Measurements from ENCODE around the gene KLHL29. TPM values are rescaled to one million over a fixed set of nuclear protein-coding genes. Genes with fewer than 3 reads are reported as not detected.

Gene KLHL29
- total RNA-seq, 1 donor from 2014 or later: 15.1 TPM

DNA sequence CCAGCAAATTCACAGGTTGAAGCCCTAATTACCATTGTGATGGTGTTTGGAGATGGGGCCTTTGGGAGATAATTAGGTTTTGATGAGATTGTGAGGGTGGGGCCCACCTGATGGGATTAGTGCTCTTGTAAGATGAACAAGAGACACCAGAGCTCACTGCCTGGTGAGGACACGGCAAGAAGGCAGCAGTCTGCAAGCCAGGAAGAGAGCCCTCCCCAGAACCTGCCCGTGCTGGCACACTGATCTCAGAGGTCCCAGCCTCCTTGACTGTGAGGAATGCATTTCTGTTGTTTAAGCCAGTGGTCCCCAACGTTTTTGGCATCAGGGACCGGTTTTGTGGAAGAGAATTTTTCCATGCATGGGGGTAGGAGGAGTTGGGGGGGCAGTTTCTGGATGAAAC, 240.7 kb downstream of the KLHL29 start:
- DNase-seq (no peak), ATAC-seq (no peak)
- H3K4me3 ChIP-seq: no peak overlapping the region
- no peaks in the 10 kb centered on the region for H3K27me3 ChIP-seq
- no peaks in the 10 kb centered on the region for H3K9me3 ChIP-seq
- peaks cover 5% of the 10 kb centered on the region for H3K4me1 ChIP-seq
- H3K36me3 ChIP-seq: no peaks in the 10 kb centered on the region
- intact Hi-C loops (cut with DNase I): no loop called here
- no peak overlapping the region for H3K27ac ChIP-seq
- TF ChIP-seq, protein P1, sequence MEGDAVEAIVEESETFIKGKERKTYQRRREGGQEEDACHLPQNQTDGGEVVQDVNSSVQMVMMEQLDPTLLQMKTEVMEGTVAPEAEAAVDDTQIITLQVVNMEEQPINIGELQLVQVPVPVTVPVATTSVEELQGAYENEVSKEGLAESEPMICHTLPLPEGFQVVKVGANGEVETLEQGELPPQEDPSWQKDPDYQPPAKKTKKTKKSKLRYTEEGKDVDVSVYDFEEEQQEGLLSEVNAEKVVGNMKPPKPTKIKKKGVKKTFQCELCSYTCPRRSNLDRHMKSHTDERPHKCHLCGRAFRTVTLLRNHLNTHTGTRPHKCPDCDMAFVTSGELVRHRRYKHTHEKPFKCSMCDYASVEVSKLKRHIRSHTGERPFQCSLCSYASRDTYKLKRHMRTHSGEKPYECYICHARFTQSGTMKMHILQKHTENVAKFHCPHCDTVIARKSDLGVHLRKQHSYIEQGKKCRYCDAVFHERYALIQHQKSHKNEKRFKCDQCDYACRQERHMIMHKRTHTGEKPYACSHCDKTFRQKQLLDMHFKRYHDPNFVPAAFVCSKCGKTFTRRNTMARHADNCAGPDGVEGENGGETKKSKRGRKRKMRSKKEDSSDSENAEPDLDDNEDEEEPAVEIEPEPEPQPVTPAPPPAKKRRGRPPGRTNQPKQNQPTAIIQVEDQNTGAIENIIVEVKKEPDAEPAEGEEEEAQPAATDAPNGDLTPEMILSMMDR (IDR thresholded peaks at IDR 0.05): no peak

DNA sequence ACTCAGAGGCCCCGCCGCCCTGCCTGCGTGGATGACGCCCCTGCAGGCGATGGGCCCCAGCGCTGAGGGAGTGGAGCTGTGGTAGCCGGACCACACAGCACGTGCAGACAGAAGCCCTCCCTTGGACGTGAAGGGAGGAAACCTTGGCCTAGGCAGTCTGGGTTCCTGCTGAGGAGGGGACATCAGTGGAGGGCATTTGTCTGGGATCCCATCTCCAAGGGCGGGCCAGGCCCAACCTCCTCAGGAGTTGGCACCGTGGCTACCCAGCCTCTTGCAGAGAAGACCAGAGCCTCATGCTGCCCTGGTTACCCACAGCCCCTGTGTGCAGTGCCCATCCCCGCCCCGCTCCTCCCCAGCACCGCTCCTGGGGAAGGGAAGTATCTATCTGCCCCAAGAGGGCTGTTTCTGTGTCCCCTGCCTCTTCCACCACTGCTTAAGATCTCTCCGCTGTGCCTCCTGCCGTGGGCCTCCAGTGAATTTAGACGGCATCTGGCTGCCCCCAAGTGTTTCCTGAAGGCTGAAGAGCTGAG, 241.8 kb downstream of the KLHL29 start:
- TF ChIP-seq, protein P1 (IDR thresholded peaks at IDR 0.05): no peak
- no peak overlapping the region for H3K27ac ChIP-seq
- intact Hi-C loops (cut with DNase I): no loop called here
- no peak for DNase-seq
- no peaks in the 10 kb centered on the region for H3K36me3 ChIP-seq
- no peaks in the 10 kb centered on the region for H3K4me1 ChIP-seq
- H3K27me3 ChIP-seq: no peaks in the 10 kb centered on the region
- no peak for ATAC-seq
- no peak overlapping the region for H3K4me3 ChIP-seq
- H3K9me3 ChIP-seq: no peaks in the 10 kb centered on the region

DNA sequence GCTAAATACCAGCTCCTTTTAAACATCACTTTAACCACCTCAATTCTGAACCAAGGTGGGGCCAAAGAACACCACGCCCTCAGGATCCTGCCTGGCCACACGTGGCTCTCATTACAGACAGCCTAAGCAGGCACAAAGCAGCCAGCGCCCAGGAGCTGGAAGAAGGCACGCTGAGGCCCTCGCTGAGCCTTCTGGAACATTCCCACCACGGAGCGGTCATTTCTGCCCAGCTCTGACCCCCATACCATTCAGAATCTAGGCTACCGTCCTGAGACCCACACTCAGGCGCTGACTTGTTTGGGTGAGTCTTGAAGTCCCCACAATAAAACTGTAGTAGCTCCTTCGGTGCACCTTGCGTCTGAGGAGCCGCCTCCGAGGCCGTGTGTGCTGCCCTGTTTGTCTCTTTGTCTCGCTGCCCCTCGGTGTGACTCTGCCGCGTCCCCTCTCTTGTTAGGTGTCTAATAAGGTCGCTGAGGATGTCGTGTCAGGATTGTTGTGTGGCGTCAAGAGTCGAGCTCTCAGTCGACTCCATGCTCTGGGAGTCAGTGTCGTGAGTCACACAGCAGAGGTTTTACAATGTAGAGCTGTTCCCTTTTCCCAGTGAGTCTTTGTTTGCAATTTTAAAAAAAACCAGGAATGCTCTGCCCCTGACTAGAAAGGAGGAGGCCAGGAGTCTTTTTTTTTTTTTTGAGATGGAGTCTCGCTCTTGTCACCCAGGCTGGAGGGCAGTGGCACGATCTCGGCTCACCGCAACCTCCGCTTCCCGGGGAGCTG, 242.4 kb downstream of the KLHL29 start:
- no peaks in the 10 kb centered on the region for H3K9me3 ChIP-seq
- TF ChIP-seq, protein P1 (IDR thresholded peaks at IDR 0.05): no peak
- no peak for ATAC-seq
- no peaks in the 10 kb centered on the region for H3K4me1 ChIP-seq
- no peaks in the 10 kb centered on the region for H3K27me3 ChIP-seq
- H3K36me3 ChIP-seq: no peaks in the 10 kb centered on the region
- DNase-seq: no peak
- intact Hi-C loops (cut with DNase I): no loop called here
- H3K27ac ChIP-seq: no peak overlapping the region
- H3K4me3 ChIP-seq: no peak overlapping the region

DNA sequence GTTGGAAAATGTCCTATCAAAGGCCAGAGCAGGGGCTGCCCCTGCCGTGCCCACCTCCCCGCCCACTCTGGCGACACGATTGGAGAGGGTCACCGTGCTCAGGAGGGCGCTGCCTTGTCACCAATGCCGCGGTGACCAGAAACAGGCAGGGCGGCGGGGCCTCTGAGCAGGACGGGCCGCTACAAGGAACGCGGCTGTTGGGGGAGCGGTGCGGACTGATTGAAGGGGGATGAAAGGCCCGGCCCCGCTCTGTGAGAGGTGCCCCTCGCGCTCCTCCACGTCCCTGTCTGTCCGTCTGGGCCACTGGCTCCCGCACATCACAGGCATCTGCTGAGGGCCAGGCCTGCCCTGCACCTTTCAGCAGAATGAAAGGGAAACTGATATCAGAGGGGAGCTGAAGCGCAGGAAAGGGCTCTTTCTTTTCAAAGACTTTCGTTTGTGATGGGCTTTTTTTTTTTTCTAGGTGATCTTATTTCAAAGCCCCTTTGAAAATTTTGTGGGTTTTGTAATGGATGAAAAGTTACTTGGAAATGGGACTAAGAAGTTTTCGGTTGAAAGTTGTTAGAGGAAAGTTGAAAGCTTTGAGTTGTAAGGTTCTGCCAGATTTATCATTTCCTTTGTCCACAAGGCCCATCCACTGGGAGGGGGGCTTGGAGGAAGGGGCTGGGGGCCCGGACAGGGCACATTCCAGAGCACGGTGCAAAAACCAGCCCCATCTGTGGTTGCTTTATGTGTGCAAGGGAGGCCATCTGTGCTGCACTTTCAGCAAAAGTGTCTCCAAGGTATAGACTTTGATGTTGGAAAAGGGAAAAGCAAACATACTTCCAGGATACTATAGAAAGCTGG, 244.2 kb downstream of the KLHL29 start:
- Histone ChIP-seq H3K36me3 (no peaks in the 10 kb centered on the region), H3K27ac (no peak overlapping the region), H3K4me3 (no peak overlapping the region), H3K9me3 (no peaks in the 10 kb centered on the region), H3K27me3 (no peaks in the 10 kb centered on the region), H3K4me1 (no peaks in the 10 kb centered on the region)
- ATAC-seq (no peak), DNase-seq (no peak)
- TF ChIP-seq, protein P1 (IDR thresholded peaks at IDR 0.05): no peak
- intact Hi-C loops (cut with DNase I): no loop called here

DNA sequence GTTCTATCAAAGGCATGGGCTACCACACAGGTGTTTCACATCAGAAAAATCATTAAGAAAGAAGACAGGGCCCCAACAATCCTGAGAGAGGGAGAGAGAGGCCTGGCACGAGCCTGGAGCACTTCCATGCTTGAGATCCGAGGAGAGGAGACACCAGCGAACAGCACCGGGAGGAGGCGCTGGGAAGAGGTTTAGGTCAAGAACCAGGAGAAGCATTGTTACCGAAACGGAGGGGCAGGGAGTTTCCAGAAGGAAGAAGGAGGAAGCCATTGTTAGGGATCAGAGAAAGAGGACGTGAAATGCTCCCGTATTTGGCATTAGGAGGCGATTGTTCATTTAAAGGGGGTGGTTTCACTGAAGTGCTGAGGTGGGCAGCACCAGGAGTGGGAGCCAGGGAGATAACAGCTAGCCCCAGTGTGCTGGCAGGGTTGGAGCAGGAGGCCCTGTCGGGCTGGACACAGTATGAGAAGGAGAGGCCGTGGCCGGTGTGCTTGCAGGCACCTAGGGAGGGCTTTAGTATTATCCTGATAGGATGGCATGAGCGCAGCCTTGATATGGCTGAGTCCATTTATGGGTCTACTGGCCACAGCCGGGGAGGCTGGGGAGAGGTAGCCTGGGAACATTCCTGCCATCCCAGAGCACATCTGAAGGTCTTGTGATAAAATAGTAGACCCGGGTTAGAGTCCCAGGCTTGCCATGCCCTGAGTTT, 244.9 kb downstream of the KLHL29 start:
- DNase-seq (no peak), ATAC-seq (no peak)
- H3K27ac ChIP-seq: no peak overlapping the region
- H3K4me1 ChIP-seq: no peaks in the 10 kb centered on the region
- H3K36me3 ChIP-seq: no peaks in the 10 kb centered on the region
- intact Hi-C loops (cut with DNase I): no loop called here
- no peak overlapping the region for H3K4me3 ChIP-seq
- H3K9me3 ChIP-seq: no peaks in the 10 kb centered on the region
- TF ChIP-seq, protein P1 (IDR thresholded peaks at IDR 0.05): no peak
- H3K27me3 ChIP-seq: no peaks in the 10 kb centered on the region

Measured in upper lobe of right lung (tissue), 1 donor.